H9 (cell line): ENCODE results near the gene SEMA3C. TPM values are rescaled to one million over a fixed set of nuclear protein-coding genes. Genes with fewer than 3 reads are reported as not detected.

Experiments
- DNase-seq: peaks from one replicate; pipeline ENCODE4 v3.0.0-alpha.2; 2017
- H2AFZ ChIP-seq: one replicate; pipeline ENCODE4 v1.6.1; 2013; ENCODE audit warnings: mild to moderate bottlenecking, low read length, control low read depth, moderate library complexity
- H2AK5ac ChIP-seq: 2 replicates; pipeline ENCODE4 v1.6.1; 2013; ENCODE audit warnings: low read length, control low read depth, mixed read lengths; ENCODE audit not compliant: insufficient read length
- H2BK120ac ChIP-seq: one replicate; pipeline ENCODE4 v1.6.1; 2013; ENCODE audit warnings: low read depth, mild to moderate bottlenecking, low read length, control low read depth, inconsistent platforms; ENCODE audit not compliant: poor library complexity, severe bottlenecking
- H2BK12ac ChIP-seq: 2 replicates; pipeline ENCODE4 v1.6.1; 2013; ENCODE audit warnings: low read length, control low read depth, mixed read lengths, low read depth; ENCODE audit not compliant: insufficient read length
- H2BK15ac ChIP-seq: 2 replicates; pipeline ENCODE4 v1.6.1; 2013; ENCODE audit warnings: low read depth, low read length, control low read depth
- H2BK20ac ChIP-seq: one replicate; pipeline ENCODE4 v1.6.1; 2013; ENCODE audit warnings: low read depth, mild to moderate bottlenecking, low read length, control low read depth, inconsistent platforms; ENCODE audit not compliant: poor library complexity, severe bottlenecking
- H2BK5ac ChIP-seq: 2 replicates; pipeline ENCODE4 v1.6.1; 2013; ENCODE audit warnings: low read length, control low read depth, mixed read lengths; ENCODE audit not compliant: insufficient read length
- H3K14ac ChIP-seq: 2 replicates; pipeline ENCODE4 v1.6.1; 2013; ENCODE audit warnings: low read length, control low read depth; ENCODE audit not compliant: insufficient read depth
- H3K18ac ChIP-seq: 2 replicates; pipeline ENCODE4 v1.6.1; 2013; ENCODE audit warnings: low read depth, mild to moderate bottlenecking, mixed read lengths, low read length, control low read depth; ENCODE audit not compliant: insufficient read length
- H3K23ac ChIP-seq: 2 replicates; pipeline ENCODE4 v1.6.1; 2013; ENCODE audit warnings: low read length, control low read depth, mixed read lengths, low read depth; ENCODE audit not compliant: insufficient read length
- H3K23me2 ChIP-seq: 2 replicates; pipeline ENCODE4 v1.6.1; 2013; ENCODE audit warnings: low read depth, mild to moderate bottlenecking, mixed read lengths, low read length, control low read depth; ENCODE audit not compliant: insufficient read length, poor library complexity, severe bottlenecking
- H3K27ac ChIP-seq: 2 replicates; pipeline ENCODE4 v1.5.1; 2013; ENCODE audit warnings: low read length, control low read depth, mixed read lengths, low read depth; ENCODE audit not compliant: insufficient read length
- H3K27me3 ChIP-seq: 2 replicates; pipeline ENCODE4 v1.6.1; 2013; ENCODE audit warnings: low read length, control low read depth, inconsistent platforms; ENCODE audit not compliant: insufficient read depth
- H3K4ac ChIP-seq: 2 replicates; pipeline ENCODE4 v1.6.1; 2013; ENCODE audit warnings: low read depth, mild to moderate bottlenecking, control low read depth, inconsistent platforms, low read length, moderate library complexity
- H3K4me1 ChIP-seq: 2 replicates; pipeline ENCODE4 v1.6.1; 2013; ENCODE audit warnings: low read length, control low read depth, inconsistent platforms; ENCODE audit not compliant: insufficient read depth
- H3K4me2 ChIP-seq: 2 replicates; pipeline ENCODE4 v1.6.1; 2013; ENCODE audit warnings: low read length, control low read depth, mixed read lengths; ENCODE audit not compliant: insufficient read length, insufficient read depth
- H3K56ac ChIP-seq: 2 replicates; pipeline ENCODE4 v1.6.1; 2013; ENCODE audit warnings: low read depth, mild to moderate bottlenecking, mixed read lengths, low read length, control low read depth; ENCODE audit not compliant: insufficient read length
- H3K79me1 ChIP-seq: 2 replicates; pipeline ENCODE4 v1.6.1; 2013; ENCODE audit warnings: low read depth, mild to moderate bottlenecking, moderate library complexity, low read length, control low read depth, inconsistent platforms; ENCODE audit not compliant: insufficient read depth, poor library complexity, severe bottlenecking
- H3K79me2 ChIP-seq: 2 replicates; pipeline ENCODE4 v1.6.1; 2013; ENCODE audit warnings: low read length, control low read depth, inconsistent platforms; ENCODE audit not compliant: insufficient read depth
- H3K9ac ChIP-seq: 2 replicates; pipeline ENCODE4 v1.6.1; 2013; ENCODE audit warnings: low read length, control low read depth, mixed read lengths; ENCODE audit not compliant: insufficient read length; ENCODE audit errors: extremely low read depth
- H3K9me3 ChIP-seq: one replicate; pipeline ENCODE4 v1.6.1; 2013; ENCODE audit warnings: low read depth, low read length, inconsistent platforms; ENCODE audit not compliant: control insufficient read depth
- H3T11ph ChIP-seq: one replicate; pipeline ENCODE4 v1.6.1; 2013; ENCODE audit warnings: mild to moderate bottlenecking, low read length, control low read depth, inconsistent platforms
- H4K20me1 ChIP-seq: one replicate; pipeline ENCODE4 v1.6.1; 2013; ENCODE audit not compliant: control insufficient read depth, insufficient read length, insufficient read depth
- H4K5ac ChIP-seq: 2 replicates; pipeline ENCODE4 v1.6.1; 2013; ENCODE audit warnings: low read depth, mild to moderate bottlenecking, mixed read lengths, low read length, control low read depth; ENCODE audit not compliant: insufficient read length
- H4K8ac ChIP-seq: replicated peaks from 2 replicates; pipeline ENCODE4 v1.6.1; 2013; ENCODE audit warnings: low read length, control low read depth, mixed read lengths, low read depth; ENCODE audit not compliant: insufficient read length
- H4K91ac ChIP-seq: 2 replicates; pipeline ENCODE4 v1.6.1; 2013; ENCODE audit warnings: low read depth, mild to moderate bottlenecking, moderate library complexity, mixed read lengths, low read length, control low read depth; ENCODE audit not compliant: insufficient read length
- H3K27ac Mint-ChIP-seq, 3 experiments: 2 replicates in 2 of 3; 3 replicates in 1 of 3; pipeline ENCODE4 v1.8.0; 2020 to 2021; ENCODE audit warnings: mixed read lengths in 3 of 3, mild to moderate bottlenecking in 1 of 3, moderate library complexity in 1 of 3
- H3K27me3 Mint-ChIP-seq: 2 replicates; pipeline ENCODE4 v1.8.0; 2021; ENCODE audit warnings: low read depth, mild to moderate bottlenecking, moderate library complexity, mixed read lengths
- H3K36me3 Mint-ChIP-seq, 3 experiments: 2 replicates in 2 of 3; 3 replicates in 1 of 3; pipeline ENCODE4 v1.8.0; 2020 to 2021; ENCODE audit warnings: low read depth in 3 of 3, mixed read lengths in 3 of 3; ENCODE audit not compliant: insufficient read depth in 1 of 3
- H3K4me1 Mint-ChIP-seq, 2 experiments: 2 replicates each; pipeline ENCODE4 v1.8.0; 2020; ENCODE audit warnings: mixed read lengths in 2 of 2
- H3K4me3 Mint-ChIP-seq, 2 experiments: 2 replicates in 1 of 2; 3 replicates in 1 of 2; pipeline ENCODE4 v1.8.0; 2020 to 2021; ENCODE audit warnings: mild to moderate bottlenecking in 2 of 2, mixed read lengths in 2 of 2, moderate library complexity in 1 of 2
- H3K9me3 Mint-ChIP-seq, 2 experiments: 2 replicates in 1 of 2; 3 replicates in 1 of 2; pipeline ENCODE4 v1.8.0; 2020; ENCODE audit warnings: mild to moderate bottlenecking in 2 of 2, mixed read lengths in 2 of 2, moderate library complexity in 1 of 2
- CTCF ChIP-seq: fragments of 200-600 bp; sonication (generic); conservative IDR thresholded peaks from 3 replicates; pipeline ENCODE4 v1.8.0; 2021; ENCODE audit warnings: antibody characterized with exemption, mild to moderate bottlenecking
- WGBS: extraction: QIAGEN DNeasy Blood & Tissue Kit; methylation state at CpG from one replicate; pipeline ENCODE4 v1.1.7; 2013; ENCODE audit warnings: missing lambda C conversion rate, low lambda C conversion rate, mixed read lengths; ENCODE audit not compliant: insufficient read length; ENCODE audit errors: extremely low coverage; 5-methylcytosine and 5-hydroxymethylcytosine counted together
- total RNA-seq: library from RNA; stranded (reverse); gene quantifications from 2 replicates; pipeline ENCODE4 v1.2.1, GENCODE V29; 2021

SEMA3C gene
- total RNA-seq, 1 experiment from 2014 or later = 1.6 TPM

DNA sequence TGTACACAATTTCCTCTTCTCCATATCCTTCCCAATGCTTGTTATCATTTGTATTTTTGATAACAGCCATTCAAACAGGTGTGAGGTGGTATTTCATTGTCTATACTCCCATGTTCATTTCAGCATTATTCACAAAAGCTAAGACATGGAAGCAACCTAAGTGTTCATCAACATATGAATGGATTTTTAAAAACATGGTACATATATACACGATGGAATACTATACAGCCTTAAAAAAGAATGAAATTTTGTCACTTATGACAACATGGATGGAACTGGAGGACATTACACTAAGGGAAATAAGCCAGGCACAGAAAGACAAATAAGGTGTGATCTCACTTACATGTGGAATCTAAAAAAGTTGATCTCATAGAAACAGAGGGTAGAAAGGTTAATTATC, 109.3 kb downstream of the SEMA3C start:
- Histone ChIP-seq H3T11ph (no peak overlapping the region), H4K5ac (no peak overlapping the region), H2BK5ac (no peak overlapping the region), H2AFZ (no peak overlapping the region), H3K79me1 (no peaks in the 10 kb centered on the region), H2AK5ac (no peak overlapping the region), H2BK15ac (no peak overlapping the region), H2BK120ac (no peak overlapping the region), H3K9me3 (no peaks in the 10 kb centered on the region), H4K91ac (no peak overlapping the region), H4K8ac (no peak overlapping the region), H3K23ac (no peak overlapping the region), H3K18ac (no peak overlapping the region), H3K79me2 (no peaks in the 10 kb centered on the region), H3K56ac (no peak overlapping the region), H2BK20ac (no peak overlapping the region), H3K14ac (no peak overlapping the region), H3K9ac (no peak overlapping the region), H4K20me1 (no peaks in the 10 kb centered on the region), H3K27ac (no peak overlapping the region), H3K27me3 (no peaks in the 10 kb centered on the region), H3K4ac (no peak overlapping the region), H2BK12ac (no peak overlapping the region), H3K4me2 (no peak overlapping the region), H3K23me2 (no peaks in the 10 kb centered on the region), H3K4me1 (no peaks in the 10 kb centered on the region)
- Mint-ChIP-seq H3K27me3 (no peaks in the 10 kb centered on the region), H3K9me3 (peaks cover 0 to 5% of the 10 kb centered on the region in 2 experiments; a peak in 2 of 5 replicates), H3K36me3 (peaks cover 0 to 8% (median 0%) of the 10 kb centered on the region in 3 experiments; a peak in 2 of 7 replicates), H3K27ac (no peak overlapping the region), H3K4me1 (no peaks in the 10 kb centered on the region), H3K4me3 (no peak overlapping the region)
- TF ChIP-seq CTCF = no peak
- WGBS = no CpG with 5 or more reads among the region's 1 CpG
- no peak for DNase-seq
